Measurements from ENCODE around the gene SNX32. TPM values are rescaled to one million over a fixed set of nuclear protein-coding genes. Genes with fewer than 3 reads are reported as not detected.
A peak's percentile ranks its signal among the peaks of the same experiment; 100 is the strongest.

SNX32 gene
- total and polyA plus RNA-seq, 9 of the 15 experiments (the other 6 are each of a cell fraction or from before 2014, with no cell fraction given): 0.03 TPM; not detected in 7

DNA sequence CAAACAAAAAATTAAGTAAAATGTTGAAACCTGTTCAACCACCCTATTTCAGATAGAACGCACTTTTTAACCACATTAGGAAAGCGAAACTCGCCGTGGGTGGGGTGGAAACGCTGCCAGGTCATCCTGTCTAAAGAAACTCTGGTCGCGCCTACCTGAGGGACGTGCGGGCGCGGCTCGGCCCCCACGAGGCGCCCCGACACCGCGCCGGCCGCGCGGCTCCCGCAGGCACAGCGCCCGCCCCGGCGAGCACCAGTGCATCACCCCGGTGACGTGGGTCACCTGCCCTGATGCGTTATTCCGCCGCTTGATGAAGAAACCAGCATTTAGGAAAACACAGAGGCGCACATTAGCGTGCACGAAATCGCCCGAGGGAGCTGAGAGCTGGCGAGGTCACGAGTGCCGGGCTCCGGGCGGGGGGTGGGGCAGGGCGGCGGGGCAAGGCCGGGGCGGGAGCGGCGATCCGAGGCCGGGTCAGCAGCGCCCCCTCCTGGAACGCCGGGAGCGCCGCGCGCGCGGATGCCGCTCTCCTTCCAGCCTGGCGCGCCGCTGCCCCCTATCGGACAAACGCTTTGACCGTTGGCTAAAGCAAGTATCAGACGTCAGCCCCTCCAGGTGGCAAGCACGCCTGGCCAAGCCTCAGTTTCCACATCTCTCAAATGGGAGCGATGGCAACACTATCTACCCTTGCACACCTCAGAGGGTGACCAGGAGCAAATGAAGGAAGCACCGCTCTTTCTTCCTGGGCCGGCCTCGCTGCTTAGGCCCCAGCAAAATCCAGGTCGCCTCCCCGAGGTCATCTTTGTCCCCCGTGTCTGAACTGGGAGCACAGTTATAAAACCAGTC lies 15.7 kb upstream of the SNX32 start (continued):
- TF ChIP-seq, protein P1, sequence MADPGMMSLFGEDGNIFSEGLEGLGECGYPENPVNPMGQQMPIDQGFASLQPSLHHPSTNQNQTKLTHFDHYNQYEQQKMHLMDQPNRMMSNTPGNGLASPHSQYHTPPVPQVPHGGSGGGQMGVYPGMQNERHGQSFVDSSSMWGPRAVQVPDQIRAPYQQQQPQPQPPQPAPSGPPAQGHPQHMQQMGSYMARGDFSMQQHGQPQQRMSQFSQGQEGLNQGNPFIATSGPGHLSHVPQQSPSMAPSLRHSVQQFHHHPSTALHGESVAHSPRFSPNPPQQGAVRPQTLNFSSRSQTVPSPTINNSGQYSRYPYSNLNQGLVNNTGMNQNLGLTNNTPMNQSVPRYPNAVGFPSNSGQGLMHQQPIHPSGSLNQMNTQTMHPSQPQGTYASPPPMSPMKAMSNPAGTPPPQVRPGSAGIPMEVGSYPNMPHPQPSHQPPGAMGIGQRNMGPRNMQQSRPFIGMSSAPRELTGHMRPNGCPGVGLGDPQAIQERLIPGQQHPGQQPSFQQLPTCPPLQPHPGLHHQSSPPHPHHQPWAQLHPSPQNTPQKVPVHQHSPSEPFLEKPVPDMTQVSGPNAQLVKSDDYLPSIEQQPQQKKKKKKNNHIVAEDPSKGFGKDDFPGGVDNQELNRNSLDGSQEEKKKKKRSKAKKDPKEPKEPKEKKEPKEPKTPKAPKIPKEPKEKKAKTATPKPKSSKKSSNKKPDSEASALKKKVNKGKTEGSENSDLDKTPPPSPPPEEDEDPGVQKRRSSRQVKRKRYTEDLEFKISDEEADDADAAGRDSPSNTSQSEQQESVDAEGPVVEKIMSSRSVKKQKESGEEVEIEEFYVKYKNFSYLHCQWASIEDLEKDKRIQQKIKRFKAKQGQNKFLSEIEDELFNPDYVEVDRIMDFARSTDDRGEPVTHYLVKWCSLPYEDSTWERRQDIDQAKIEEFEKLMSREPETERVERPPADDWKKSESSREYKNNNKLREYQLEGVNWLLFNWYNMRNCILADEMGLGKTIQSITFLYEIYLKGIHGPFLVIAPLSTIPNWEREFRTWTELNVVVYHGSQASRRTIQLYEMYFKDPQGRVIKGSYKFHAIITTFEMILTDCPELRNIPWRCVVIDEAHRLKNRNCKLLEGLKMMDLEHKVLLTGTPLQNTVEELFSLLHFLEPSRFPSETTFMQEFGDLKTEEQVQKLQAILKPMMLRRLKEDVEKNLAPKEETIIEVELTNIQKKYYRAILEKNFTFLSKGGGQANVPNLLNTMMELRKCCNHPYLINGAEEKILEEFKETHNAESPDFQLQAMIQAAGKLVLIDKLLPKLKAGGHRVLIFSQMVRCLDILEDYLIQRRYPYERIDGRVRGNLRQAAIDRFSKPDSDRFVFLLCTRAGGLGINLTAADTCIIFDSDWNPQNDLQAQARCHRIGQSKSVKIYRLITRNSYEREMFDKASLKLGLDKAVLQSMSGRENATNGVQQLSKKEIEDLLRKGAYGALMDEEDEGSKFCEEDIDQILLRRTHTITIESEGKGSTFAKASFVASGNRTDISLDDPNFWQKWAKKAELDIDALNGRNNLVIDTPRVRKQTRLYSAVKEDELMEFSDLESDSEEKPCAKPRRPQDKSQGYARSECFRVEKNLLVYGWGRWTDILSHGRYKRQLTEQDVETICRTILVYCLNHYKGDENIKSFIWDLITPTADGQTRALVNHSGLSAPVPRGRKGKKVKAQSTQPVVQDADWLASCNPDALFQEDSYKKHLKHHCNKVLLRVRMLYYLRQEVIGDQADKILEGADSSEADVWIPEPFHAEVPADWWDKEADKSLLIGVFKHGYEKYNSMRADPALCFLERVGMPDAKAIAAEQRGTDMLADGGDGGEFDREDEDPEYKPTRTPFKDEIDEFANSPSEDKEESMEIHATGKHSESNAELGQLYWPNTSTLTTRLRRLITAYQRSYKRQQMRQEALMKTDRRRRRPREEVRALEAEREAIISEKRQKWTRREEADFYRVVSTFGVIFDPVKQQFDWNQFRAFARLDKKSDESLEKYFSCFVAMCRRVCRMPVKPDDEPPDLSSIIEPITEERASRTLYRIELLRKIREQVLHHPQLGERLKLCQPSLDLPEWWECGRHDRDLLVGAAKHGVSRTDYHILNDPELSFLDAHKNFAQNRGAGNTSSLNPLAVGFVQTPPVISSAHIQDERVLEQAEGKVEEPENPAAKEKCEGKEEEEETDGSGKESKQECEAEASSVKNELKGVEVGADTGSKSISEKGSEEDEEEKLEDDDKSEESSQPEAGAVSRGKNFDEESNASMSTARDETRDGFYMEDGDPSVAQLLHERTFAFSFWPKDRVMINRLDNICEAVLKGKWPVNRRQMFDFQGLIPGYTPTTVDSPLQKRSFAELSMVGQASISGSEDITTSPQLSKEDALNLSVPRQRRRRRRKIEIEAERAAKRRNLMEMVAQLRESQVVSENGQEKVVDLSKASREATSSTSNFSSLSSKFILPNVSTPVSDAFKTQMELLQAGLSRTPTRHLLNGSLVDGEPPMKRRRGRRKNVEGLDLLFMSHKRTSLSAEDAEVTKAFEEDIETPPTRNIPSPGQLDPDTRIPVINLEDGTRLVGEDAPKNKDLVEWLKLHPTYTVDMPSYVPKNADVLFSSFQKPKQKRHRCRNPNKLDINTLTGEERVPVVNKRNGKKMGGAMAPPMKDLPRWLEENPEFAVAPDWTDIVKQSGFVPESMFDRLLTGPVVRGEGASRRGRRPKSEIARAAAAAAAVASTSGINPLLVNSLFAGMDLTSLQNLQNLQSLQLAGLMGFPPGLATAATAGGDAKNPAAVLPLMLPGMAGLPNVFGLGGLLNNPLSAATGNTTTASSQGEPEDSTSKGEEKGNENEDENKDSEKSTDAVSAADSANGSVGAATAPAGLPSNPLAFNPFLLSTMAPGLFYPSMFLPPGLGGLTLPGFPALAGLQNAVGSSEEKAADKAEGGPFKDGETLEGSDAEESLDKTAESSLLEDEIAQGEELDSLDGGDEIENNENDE (IDR thresholded peaks at IDR 0.05; ENCODE audit: low read depth, low read length): no peak
- TF ChIP-seq HDAC3 (IDR thresholded peaks at IDR 0.05; ENCODE audit: borderline replicate concordance, partially characterized antibody): no peak
- TF ChIP-seq CREB1 (IDR thresholded peaks at IDR 0.05): no peak
- TF ChIP-seq CREB1 (CRISPR knock-in tag; IDR thresholded peaks at IDR 0.05): peak; percentile 81
- TF ChIP-seq TSC22D4 (tag; IDR thresholded peaks at IDR 0.05): no peak
- peak in 1 of 2 experiments; percentile 43; a peak in 1 of 4 replicates for TF ChIP-seq NONO (IDR thresholded peaks at IDR 0.05; ENCODE audit: low read depth in 2 of 2, low read length in 1 of 2)
- TF ChIP-seq KDM5B (IDR thresholded peaks at IDR 0.05; ENCODE audit: insufficient replicate concordance, low read depth, low read length): no peak
- TF ChIP-seq ZNF224 (CRISPR knock-in tag; IDR thresholded peaks at IDR 0.05): no peak
- no peak for TF ChIP-seq CBFA2T2 (conservative IDR thresholded peaks at IDR 0.05)
- no peak for TF ChIP-seq FOS (IDR thresholded peaks at IDR 0.05; ENCODE audit: extremely low read depth, insufficient read length)
- peak; percentile 57 for TF ChIP-seq USF2 (CRISPR knock-in tag; IDR thresholded peaks at IDR 0.05)
- no peak for TF ChIP-seq ZNF277 (CRISPR knock-in tag; IDR thresholded peaks at IDR 0.05; ENCODE audit: borderline replicate concordance)
- TF ChIP-seq BMI1 (IDR thresholded peaks at IDR 0.05; ENCODE audit: low read length): no peak
- TF ChIP-seq RBM34 (IDR thresholded peaks at IDR 0.05; ENCODE audit: borderline replicate concordance, insufficient read depth, low read length): no peak
